CD4-positive, alpha-beta memory T cell (primary cell): Measurements from ENCODE around the gene PTPN4. TPM values are rescaled to one million over a fixed set of nuclear protein-coding genes. Genes with fewer than 3 reads are reported as not detected.
A peak's percentile ranks its signal among the peaks of the same experiment; 100 is the strongest.

Source experiments
- CTCF ChIA-PET: fragments of 350-600 bp; sonication (Branson Sonifier 250); formaldehyde crosslinking; loops from one replicate; lab custom pipeline; 2021; ENCODE audit warnings: inconsistent platforms; ENCODE audit not compliant: partially characterized antibody; lab: Charles Lee
- POLR2A ChIA-PET: fragments of 350-600 bp; sonication (Branson Sonifier 250); formaldehyde crosslinking; loops from one replicate; lab custom pipeline; 2021; ENCODE audit not compliant: partially characterized antibody; lab: Charles Lee
- DNase-seq, 5 donors: peaks; one replicate each; pipeline versions ENCODE4 v3.0.0 to v3.0.0-alpha.2; 2020 to 2022; ENCODE audit warnings: mixed read lengths in 1 of 5
- H3K27ac ChIP-seq: one replicate; pipeline ENCODE4 v1.7.0; 2013; ENCODE audit warnings: low read depth, low read length
- H3K27me3 ChIP-seq: 2 replicates; pipeline ENCODE4 v1.7.0; 2013; ENCODE audit warnings: mild to moderate bottlenecking, low read length, moderate library complexity; ENCODE audit not compliant: insufficient read depth
- H3K36me3 ChIP-seq: 2 replicates; pipeline ENCODE4 v1.7.0; 2013; ENCODE audit warnings: mild to moderate bottlenecking, low read length, moderate library complexity; ENCODE audit not compliant: insufficient read depth
- H3K4me1 ChIP-seq: 2 replicates; pipeline ENCODE4 v1.7.0; 2013; ENCODE audit warnings: mild to moderate bottlenecking, low read length, moderate library complexity; ENCODE audit not compliant: insufficient read depth
- H3K4me3 ChIP-seq, 2 donors: one replicate each; pipeline ENCODE4 v1.7.0; 2013; ENCODE audit warnings: low read length in 2 of 2, mild to moderate bottlenecking in 1 of 2
- H3K9me3 ChIP-seq, 2 donors: one replicate each; pipeline ENCODE4 v1.7.0; 2013; ENCODE audit warnings: low read length in 2 of 2, control low read depth in 1 of 2; ENCODE audit not compliant: control insufficient read depth in 1 of 2
- H3K27ac Mint-ChIP-seq, 7 donors: one replicate each; pipeline ENCODE4 v1.8.0; 2020 to 2021; ENCODE audit warnings: mixed read lengths in 7 of 7, mild to moderate bottlenecking in 6 of 7, inconsistent platforms in 3 of 7, moderate library complexity in 3 of 7
- H3K27me3 Mint-ChIP-seq, 2 donors: one replicate each; pipeline ENCODE4 v1.8.0; 2020 to 2021; ENCODE audit warnings: mixed read lengths in 2 of 2
- H3K36me3 Mint-ChIP-seq, 2 donors: one replicate each; pipeline ENCODE4 v1.8.0; 2020 to 2021; ENCODE audit warnings: mixed read lengths in 2 of 2, inconsistent platforms in 1 of 2, mild to moderate bottlenecking in 1 of 2
- H3K4me1 Mint-ChIP-seq, 4 donors: one replicate each; pipeline ENCODE4 v1.8.0; 2020 to 2021; ENCODE audit warnings: mixed read lengths in 4 of 4, mild to moderate bottlenecking in 1 of 4
- H3K4me3 Mint-ChIP-seq, 8 donors: one replicate each; pipeline ENCODE4 v1.8.0; 2020 to 2021; ENCODE audit warnings: mixed read lengths in 8 of 8, mild to moderate bottlenecking in 7 of 8, moderate library complexity in 6 of 8, inconsistent platforms in 3 of 8
- H3K9me3 Mint-ChIP-seq, 8 donors: one replicate each; pipeline ENCODE4 v1.8.0; 2020 to 2021; ENCODE audit warnings: mixed read lengths in 8 of 8, mild to moderate bottlenecking in 5 of 8, inconsistent platforms in 3 of 8, moderate library complexity in 1 of 8
- intact Hi-C: fragments of 100-400 bp; cut with micrococcal nuclease; formaldehyde crosslinking; loops from one replicate; pipeline ENCODE4 v1.15.1; 2023
- polyA plus RNA-seq, 2 donors: library from polyadenylated mRNA; unstranded; fragments of 300-500 nt; fragmentation: Illumina TruSeq; gene quantifications; one replicate each; pipeline ENCODE4 v1.2.3, GENCODE V29; 2021
- total RNA-seq, 2 experiments: library from RNA; stranded (reverse); gene quantifications; one replicate each; pipeline ENCODE4 v1.2.3, GENCODE V29; 2021

The PTPN4 gene
- total and polyA plus RNA-seq, 4 experiments from 2014 or later, result 83.1 to 137 (median 92.9) TPM

DNA sequence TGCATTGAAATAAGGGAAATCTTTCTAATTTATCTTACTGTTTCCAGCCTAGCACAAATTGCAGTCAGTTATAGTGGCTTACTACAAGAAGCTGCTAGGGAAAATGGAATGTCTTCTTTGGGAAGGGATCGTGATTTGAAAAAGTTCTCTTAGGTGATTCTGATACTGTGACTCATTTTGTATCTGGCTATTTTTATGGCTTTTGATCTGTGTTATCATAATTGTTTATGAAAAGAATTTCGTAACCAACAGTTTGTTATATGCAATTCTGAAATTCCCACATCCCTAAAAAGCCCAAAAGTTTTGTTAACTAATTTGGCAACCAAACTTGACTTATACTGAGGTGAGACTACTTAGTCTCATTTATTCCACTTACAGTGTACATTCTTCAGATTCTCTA lies 12.4 kb downstream of the PTPN4 start:
- Histone ChIP-seq H3K4me3 (no peak overlapping the region), H3K9me3 (no peaks in the 10 kb centered on the region), H3K27ac (no peak overlapping the region), H3K36me3 (no peaks in the 10 kb centered on the region), H3K4me1 (peaks cover 60% of the 10 kb centered on the region), H3K27me3 (no peaks in the 10 kb centered on the region)
- peak overlapping the region in 2 of 7 donors; percentile 55 to 81 for H3K27ac Mint-ChIP-seq
- no peak for DNase-seq
- no peaks in the 10 kb centered on the region for H3K27me3 Mint-ChIP-seq
- H3K4me3 Mint-ChIP-seq, result peak overlapping the region in 1 of 8 donors; percentile 13
- peaks cover 8 to 16% of the 10 kb centered on the region in 2 donors for H3K36me3 Mint-ChIP-seq
- CTCF ChIA-PET, result interaction anchor here (1.1 kb wide), 1 partner anchor 13 kb away, joined by 3 read pairs; the partner anchor contains the start of gene PTPN4
- intact Hi-C loops, result no loop called here
- H3K9me3 Mint-ChIP-seq, result no peaks in the 10 kb centered on the region
- POLR2A ChIA-PET, result interaction anchor here (1.3 to 1.4 kb wide), 2 partner anchors 11 to 12 kb away, joined by 3 to 4 read pairs; partner anchors contain the start of gene PTPN4
- peaks cover 25 to 47% (median 37%) of the 10 kb centered on the region in 4 donors for H3K4me1 Mint-ChIP-seq

DNA sequence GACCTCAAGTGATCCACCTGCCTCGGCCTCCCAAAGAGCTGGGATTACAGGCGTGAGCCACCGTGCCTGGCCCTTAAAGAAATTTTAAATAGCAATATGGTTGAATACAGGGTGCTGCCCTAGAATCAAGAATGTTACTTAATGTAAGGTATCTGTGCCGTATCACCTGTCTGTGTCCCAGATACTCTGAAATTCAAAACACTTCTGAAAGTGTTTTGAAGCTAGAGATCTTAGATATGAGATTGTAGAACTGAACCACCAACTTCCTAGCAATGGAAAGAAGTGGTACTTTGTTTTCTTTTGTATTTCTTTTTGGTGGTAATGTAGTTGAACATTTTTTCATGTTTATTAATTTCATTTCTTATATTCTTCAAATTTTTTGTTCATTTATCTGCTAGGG lies 13.0 kb downstream of the PTPN4 start:
- no peaks in the 10 kb centered on the region for H3K9me3 ChIP-seq
- Mint-ChIP-seq H3K4me3 (peak overlapping the region in 7 of 8 donors; percentile 11 to 58 (median 45)), H3K27ac (peak overlapping the region in 6 of 7 donors; percentile 28 to 87 (median 64)), H3K9me3 (no peaks in the 10 kb centered on the region), H3K4me1 (peaks cover 28 to 49% (median 40%) of the 10 kb centered on the region in 4 donors), H3K36me3 (peaks cover 8 to 19% of the 10 kb centered on the region in 2 donors), H3K27me3 (no peaks in the 10 kb centered on the region)
- POLR2A ChIA-PET, result interaction anchor here (1.3 to 1.4 kb wide), 2 partner anchors 11 to 13 kb away, joined by 3 to 4 read pairs; partner anchors contain the start of gene PTPN4
- H3K27me3 ChIP-seq, result no peaks in the 10 kb centered on the region
- H3K4me1 ChIP-seq, result peaks cover 55% of the 10 kb centered on the region
- DNase-seq, result peak in 3 of 5 donors; percentile 12 to 40 (median 30)
- no peak overlapping the region for H3K4me3 ChIP-seq
- CTCF ChIA-PET, result interaction anchor here (1.0 kb wide), 1 partner anchor 57 kb away, joined by 4 read pairs; no protein-coding TSS in a partner anchor
- intact Hi-C loops, result no loop called here
- H3K36me3 ChIP-seq, result no peaks in the 10 kb centered on the region
- H3K27ac ChIP-seq, result no peak overlapping the region

DNA sequence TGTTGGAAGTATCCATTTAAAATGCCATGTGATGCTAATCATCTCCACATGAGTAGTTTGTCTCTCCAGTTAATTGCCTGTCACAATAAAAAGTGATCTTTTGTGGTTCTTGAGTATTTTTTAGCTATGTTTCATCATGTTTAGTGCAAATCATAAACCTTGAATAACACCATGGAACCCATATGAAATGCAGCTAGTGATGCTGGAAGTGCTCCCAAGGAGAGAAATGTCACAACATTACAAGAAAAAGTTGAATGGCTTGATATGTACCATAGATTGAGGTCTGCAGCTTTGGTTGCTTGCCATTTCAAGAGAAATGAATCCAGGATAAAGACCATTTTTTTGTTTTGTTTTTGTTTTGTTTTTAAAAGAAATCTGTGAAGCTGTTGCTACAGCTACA lies 14.3 kb downstream of the PTPN4 start:
- Mint-ChIP-seq H3K4me3 (peak overlapping the region in 5 of 8 donors; percentile 33 to 72 (median 53)), H3K36me3 (peaks cover 8 to 19% of the 10 kb centered on the region in 2 donors), H3K9me3 (no peaks in the 10 kb centered on the region), H3K4me1 (peaks cover 35 to 58% (median 47%) of the 10 kb centered on the region in 4 donors), H3K27ac (peak overlapping the region in 3 of 7 donors; percentile 31 to 61 (median 51)), H3K27me3 (no peaks in the 10 kb centered on the region)
- intact Hi-C loops, result no loop called here
- no peaks in the 10 kb centered on the region for H3K36me3 ChIP-seq
- H3K4me1 ChIP-seq, result peaks cover 44% of the 10 kb centered on the region
- no peaks in the 10 kb centered on the region for H3K27me3 ChIP-seq
- no peaks in the 10 kb centered on the region for H3K9me3 ChIP-seq
- no peak overlapping the region for H3K27ac ChIP-seq
- DNase-seq, result no peak
- ChIA-PET CTCF (interaction anchor here (1.0 to 2.2 kb wide), 4 partner anchors 14 to 401 kb away, joined by 3 to 6 read pairs (median 4); partner anchors contain the start of gene PTPN4), POLR2A (interaction anchor here (1.2 to 1.8 kb wide), 2 partner anchors 13 to 14 kb away, joined by 4 read pairs; partner anchors contain the start of gene PTPN4)
- no peak overlapping the region for H3K4me3 ChIP-seq

DNA sequence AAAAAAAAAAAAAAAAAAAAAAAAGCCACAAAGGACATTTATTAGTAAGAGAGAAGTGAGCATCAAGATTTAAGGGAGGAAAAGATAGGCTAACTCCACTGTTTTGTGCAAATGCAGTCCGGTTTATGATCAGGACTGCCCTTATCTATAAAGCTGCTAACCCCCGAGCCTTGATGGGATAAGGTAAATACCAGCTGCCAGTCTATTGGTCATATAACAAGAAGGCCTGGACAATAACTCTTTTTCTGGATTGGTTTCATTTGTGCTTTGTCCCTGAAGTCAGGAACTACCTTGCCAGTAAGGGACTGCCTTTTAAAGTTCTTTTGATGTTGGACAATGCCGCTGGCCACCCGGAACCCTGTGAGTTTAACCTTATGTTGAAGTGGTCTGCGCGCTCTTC lies 15.4 kb downstream of the PTPN4 start:
- H3K27me3 Mint-ChIP-seq, result no peaks in the 10 kb centered on the region
- no peak overlapping the region for H3K4me3 Mint-ChIP-seq
- H3K36me3 ChIP-seq, result no peaks in the 10 kb centered on the region
- no peak overlapping the region for H3K27ac ChIP-seq
- intact Hi-C loops, result no loop called here
- ChIA-PET CTCF (interaction anchor here (1.5 to 2.2 kb wide), 2 partner anchors 15 to 22 kb away, joined by 4 to 6 read pairs; partner anchors contain the start of gene PTPN4), POLR2A (interaction anchor here (1.8 kb wide), 1 partner anchor 14 kb away, joined by 4 read pairs; no protein-coding TSS in a partner anchor)
- H3K27ac Mint-ChIP-seq, result no peak overlapping the region
- peaks cover 34% of the 10 kb centered on the region for H3K4me1 ChIP-seq
- no peak for DNase-seq
- peaks cover 8 to 20% of the 10 kb centered on the region in 2 donors for H3K36me3 Mint-ChIP-seq
- no peak overlapping the region for H3K4me3 ChIP-seq
- no peaks in the 10 kb centered on the region for H3K9me3 Mint-ChIP-seq
- no peaks in the 10 kb centered on the region for H3K9me3 ChIP-seq
- no peaks in the 10 kb centered on the region for H3K27me3 ChIP-seq
- H3K4me1 Mint-ChIP-seq, result peaks cover 35 to 63% (median 50%) of the 10 kb centered on the region in 4 donors

DNA sequence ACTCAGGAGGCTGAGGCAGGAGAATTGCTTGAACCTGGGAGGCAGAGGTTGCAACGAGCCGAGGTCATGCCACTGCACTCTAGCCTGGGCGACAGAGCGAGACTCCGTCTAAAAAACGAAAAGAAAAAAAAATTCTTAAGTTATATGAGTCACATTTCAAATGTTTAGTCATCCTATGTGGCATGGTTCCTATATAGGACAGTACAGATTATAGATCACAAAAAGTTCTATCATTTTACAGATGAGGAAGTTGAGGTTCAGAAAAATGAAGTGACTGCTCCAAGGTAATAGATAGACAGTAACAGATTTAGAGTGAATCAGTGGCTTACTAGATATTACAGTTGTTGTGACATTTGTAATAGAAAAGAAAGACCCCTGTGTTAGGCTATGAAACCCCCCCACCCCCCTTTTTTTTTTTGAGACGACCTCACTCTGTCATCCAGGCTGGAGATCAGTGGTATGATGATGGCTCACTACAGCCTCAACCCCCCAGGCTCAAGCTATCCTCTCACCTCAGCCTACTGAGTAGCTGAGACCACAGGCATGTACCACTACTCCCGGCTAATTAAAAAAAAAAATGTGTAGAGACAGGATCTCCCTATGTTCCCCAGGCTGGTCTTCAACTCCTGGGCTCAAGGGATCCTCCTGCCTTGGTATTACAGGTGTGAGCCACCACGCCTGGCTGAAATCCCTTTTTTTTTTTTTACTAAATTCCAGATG lies 22.7 kb downstream of the PTPN4 start:
- Mint-ChIP-seq H3K4me1 (peaks cover 45 to 62% (median 51%) of the 10 kb centered on the region in 4 donors), H3K9me3 (no peaks in the 10 kb centered on the region), H3K36me3 (peaks cover 0 to 6% of the 10 kb centered on the region in 2 donors), H3K27ac (peak overlapping the region in 1 of 7 donors; percentile 23), H3K27me3 (no peaks in the 10 kb centered on the region), H3K4me3 (peak overlapping the region in 1 of 8 donors; percentile 4)
- Histone ChIP-seq H3K4me1 (peaks cover 14% of the 10 kb centered on the region), H3K4me3 (no peak overlapping the region), H3K9me3 (no peaks in the 10 kb centered on the region), H3K27ac (no peak overlapping the region), H3K36me3 (no peaks in the 10 kb centered on the region), H3K27me3 (no peaks in the 10 kb centered on the region)
- ChIA-PET POLR2A (no interaction called here), CTCF (no interaction called here)
- intact Hi-C loops, result no loop called here
- DNase-seq, result no peak

DNA sequence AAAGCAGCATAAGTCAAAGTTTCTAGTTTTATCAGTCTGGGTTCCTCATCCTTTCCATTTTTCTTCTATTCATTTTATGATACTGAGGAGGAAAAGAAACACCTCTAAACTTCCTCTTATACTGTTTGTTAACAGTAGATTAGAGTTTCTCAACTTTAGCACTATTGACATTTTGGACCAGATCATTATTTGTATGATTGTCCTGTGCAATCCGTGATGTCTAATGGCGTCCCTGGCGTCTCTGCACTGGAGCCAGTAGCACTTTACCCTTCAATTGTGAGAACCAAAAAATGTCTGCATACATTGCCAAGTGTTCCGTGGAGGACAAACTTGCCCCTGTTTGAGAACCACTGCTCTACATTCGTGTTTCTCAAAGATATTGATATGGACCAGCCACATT lies 25.2 kb downstream of the PTPN4 start:
- H3K9me3 Mint-ChIP-seq, result peaks cover 0 to 13% (median 5%) of the 10 kb centered on the region in 8 donors
- POLR2A ChIA-PET, result no interaction called here

DNA sequence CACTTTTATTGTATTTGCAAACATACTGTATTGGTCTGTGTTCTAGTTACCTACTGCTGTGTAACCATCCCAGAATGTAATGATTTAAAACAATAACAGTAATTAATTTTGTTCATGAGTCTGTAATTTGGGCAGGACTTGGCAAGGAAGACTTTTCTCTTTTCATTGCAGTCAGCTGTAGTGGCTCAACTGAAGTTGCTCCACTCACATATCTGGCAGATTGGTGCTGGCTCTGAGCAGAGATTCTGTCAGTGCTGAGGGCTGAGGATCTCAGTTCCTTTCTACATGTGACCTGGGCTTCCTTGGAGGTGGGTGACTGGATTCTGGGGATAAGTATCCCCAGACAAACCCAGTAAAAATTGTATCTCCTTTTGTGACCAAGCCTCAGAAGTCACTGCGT lies 26.6 kb downstream of the PTPN4 start:
- Histone ChIP-seq H3K9me3 (no peaks in the 10 kb centered on the region), H3K4me1 (peaks cover 14% of the 10 kb centered on the region), H3K27ac (no peak overlapping the region), H3K36me3 (no peaks in the 10 kb centered on the region), H3K4me3 (no peak overlapping the region), H3K27me3 (no peaks in the 10 kb centered on the region)
- POLR2A ChIA-PET, result no interaction called here
- Mint-ChIP-seq H3K4me1 (peaks cover 29 to 41% (median 37%) of the 10 kb centered on the region in 4 donors), H3K4me3 (peak overlapping the region in 1 of 8 donors; percentile 24), H3K36me3 (peaks cover 20 to 24% of the 10 kb centered on the region in 2 donors), H3K9me3 (peaks cover 0 to 26% (median 15%) of the 10 kb centered on the region in 8 donors), H3K27ac (peak overlapping the region in 1 of 7 donors; percentile 67), H3K27me3 (no peaks in the 10 kb centered on the region)
- CTCF ChIA-PET, result interaction anchor here (1.0 kb wide), 1 partner anchor 389 kb away, joined by 4 read pairs; no protein-coding TSS in a partner anchor
- intact Hi-C loops, result no loop called here
- DNase-seq, result no peak

More for the DNA sequence above, 25.2 kb downstream of the PTPN4 start:
- CTCF ChIA-PET, result interaction anchor here (0.6 to 1.3 kb wide), 3 partner anchors 14 to 32 kb away, joined by 3 to 5 read pairs (median 4); no protein-coding TSS in a partner anchor
- H3K4me3 Mint-ChIP-seq, result no peak overlapping the region
- Histone ChIP-seq H3K27ac (no peak overlapping the region), H3K27me3 (no peaks in the 10 kb centered on the region), H3K36me3 (no peaks in the 10 kb centered on the region), H3K4me1 (peaks cover 14% of the 10 kb centered on the region), H3K4me3 (no peak overlapping the region), H3K9me3 (no peaks in the 10 kb centered on the region)
- intact Hi-C loops, result no loop called here
- peaks cover 9 to 16% of the 10 kb centered on the region in 2 donors for H3K36me3 Mint-ChIP-seq
- DNase-seq, result no peak
- no peaks in the 10 kb centered on the region for H3K27me3 Mint-ChIP-seq
- H3K4me1 Mint-ChIP-seq, result peaks cover 38 to 51% (median 45%) of the 10 kb centered on the region in 4 donors
- H3K27ac Mint-ChIP-seq, result no peak overlapping the region
